ENCODE results near the gene DMRT2. TPM values are rescaled to one million over a fixed set of nuclear protein-coding genes. Genes with fewer than 3 reads are reported as not detected.

The DMRT2 gene
- total RNA-seq, 1 donor from 2014 or later: 0.46 TPM

DNA sequence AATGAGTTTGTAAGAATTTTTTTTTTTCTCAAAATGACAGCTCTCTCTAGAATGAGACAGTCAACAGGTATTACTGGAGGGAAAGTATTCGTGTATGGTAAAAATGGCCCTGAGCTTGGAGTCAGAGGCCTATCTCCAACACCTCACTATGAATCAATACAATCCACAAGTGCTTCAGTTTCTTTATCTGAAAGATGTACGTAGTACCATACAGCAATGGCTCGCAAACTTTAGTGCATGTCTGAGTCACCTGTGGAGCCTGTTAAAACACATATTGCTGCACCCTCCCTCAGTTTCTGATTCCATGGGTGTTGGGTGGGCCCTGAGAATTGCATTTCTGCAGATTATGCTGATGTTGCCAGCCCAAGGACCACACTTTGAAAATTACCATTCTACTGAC, 44.6 kb downstream of the DMRT2 start:
- H3K9me3 ChIP-seq: no peaks in the 10 kb centered on the region

DNA sequence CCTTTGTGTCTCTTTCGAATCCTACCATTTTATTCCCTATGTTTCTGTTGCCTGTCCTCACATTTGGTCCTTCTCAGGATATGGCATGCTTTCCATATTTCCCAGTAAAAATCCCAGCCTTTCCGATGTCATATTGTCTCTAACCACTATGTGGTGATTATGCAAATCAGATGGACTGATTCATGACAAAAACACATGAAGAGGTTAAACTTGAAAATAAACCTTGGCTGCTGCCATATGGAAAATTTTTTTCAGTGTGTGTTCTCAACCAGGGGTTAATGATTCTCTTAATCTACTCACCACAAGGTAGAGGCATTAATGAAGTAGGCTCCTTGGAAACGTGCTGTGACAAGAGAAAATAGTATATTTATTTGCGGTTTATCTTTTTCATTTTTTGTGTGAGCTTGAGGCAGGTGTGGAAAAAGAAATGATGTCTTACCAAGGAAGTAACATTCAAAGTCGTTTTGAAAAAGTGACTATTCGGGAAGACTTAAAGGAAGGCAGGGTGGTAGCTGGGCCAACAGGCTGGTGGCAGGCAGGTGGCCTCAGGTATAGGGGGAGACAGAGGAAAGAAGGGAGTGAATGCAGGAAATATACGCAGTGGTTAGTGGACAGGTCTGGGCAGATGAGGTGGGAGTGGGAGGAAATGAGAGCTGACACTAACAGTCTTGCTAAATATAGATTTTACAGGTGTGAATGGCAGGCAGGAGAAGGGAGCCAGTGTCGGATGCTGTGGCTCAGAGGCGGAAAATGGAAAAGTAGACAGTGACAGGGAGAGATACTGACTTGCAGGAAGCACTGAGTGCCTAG, 46.2 kb downstream of the DMRT2 start:
- H3K27ac ChIP-seq: no peak overlapping the region
- H3K4me3 ChIP-seq: no peak overlapping the region
- TF ChIP-seq, protein P1, sequence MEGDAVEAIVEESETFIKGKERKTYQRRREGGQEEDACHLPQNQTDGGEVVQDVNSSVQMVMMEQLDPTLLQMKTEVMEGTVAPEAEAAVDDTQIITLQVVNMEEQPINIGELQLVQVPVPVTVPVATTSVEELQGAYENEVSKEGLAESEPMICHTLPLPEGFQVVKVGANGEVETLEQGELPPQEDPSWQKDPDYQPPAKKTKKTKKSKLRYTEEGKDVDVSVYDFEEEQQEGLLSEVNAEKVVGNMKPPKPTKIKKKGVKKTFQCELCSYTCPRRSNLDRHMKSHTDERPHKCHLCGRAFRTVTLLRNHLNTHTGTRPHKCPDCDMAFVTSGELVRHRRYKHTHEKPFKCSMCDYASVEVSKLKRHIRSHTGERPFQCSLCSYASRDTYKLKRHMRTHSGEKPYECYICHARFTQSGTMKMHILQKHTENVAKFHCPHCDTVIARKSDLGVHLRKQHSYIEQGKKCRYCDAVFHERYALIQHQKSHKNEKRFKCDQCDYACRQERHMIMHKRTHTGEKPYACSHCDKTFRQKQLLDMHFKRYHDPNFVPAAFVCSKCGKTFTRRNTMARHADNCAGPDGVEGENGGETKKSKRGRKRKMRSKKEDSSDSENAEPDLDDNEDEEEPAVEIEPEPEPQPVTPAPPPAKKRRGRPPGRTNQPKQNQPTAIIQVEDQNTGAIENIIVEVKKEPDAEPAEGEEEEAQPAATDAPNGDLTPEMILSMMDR (IDR thresholded peaks at IDR 0.05): no peak
- no peak for DNase-seq
- H3K36me3 ChIP-seq: no peaks in the 10 kb centered on the region
- H3K9me3 ChIP-seq: no peaks in the 10 kb centered on the region
- no peak for ATAC-seq
- intact Hi-C loops (cut with DNase I): no loop called here
- peaks cover 10% of the 10 kb centered on the region for H3K27me3 ChIP-seq
- no peaks in the 10 kb centered on the region for H3K4me1 ChIP-seq

More for the DNA sequence above, 44.6 kb downstream of the DMRT2 start:
- Histone ChIP-seq H3K27ac (no peak overlapping the region), H3K36me3 (no peaks in the 10 kb centered on the region), H3K4me1 (no peaks in the 10 kb centered on the region), H3K4me3 (no peak overlapping the region), H3K27me3 (no peaks in the 10 kb centered on the region)
- DNase-seq (no peak), ATAC-seq (no peak)
- TF ChIP-seq, protein P1 (IDR thresholded peaks at IDR 0.05): no peak
- intact Hi-C loops (cut with DNase I): no loop called here

DNA sequence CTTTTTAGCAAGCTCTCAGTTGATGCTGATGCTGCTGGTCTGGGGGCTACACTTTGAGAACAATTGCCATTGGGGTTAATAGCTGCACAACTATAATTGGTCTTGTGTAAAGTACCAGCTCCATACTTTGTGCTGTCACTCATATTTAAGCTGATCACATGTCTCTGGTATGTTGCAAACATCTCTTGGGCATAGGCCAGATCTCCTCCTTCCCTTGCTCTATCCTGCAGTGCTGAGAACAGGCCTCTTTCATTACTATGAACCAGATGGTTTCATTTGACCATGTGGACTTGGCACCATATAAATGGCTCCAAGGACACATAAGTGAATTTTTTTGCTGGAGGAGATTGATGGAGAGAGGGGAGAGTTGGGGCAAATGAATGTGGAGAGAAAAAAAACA, 48.4 kb downstream of the DMRT2 start:
- H3K4me3 ChIP-seq: no peak overlapping the region
- H3K9me3 ChIP-seq: no peaks in the 10 kb centered on the region
- no peaks in the 10 kb centered on the region for H3K4me1 ChIP-seq
- intact Hi-C loops (cut with DNase I): no loop called here
- no peaks in the 10 kb centered on the region for H3K36me3 ChIP-seq
- TF ChIP-seq, protein P1 (IDR thresholded peaks at IDR 0.05): no peak
- ATAC-seq: no peak
- peaks cover 10% of the 10 kb centered on the region for H3K27me3 ChIP-seq
- no peak overlapping the region for H3K27ac ChIP-seq
- DNase-seq: no peak

DNA sequence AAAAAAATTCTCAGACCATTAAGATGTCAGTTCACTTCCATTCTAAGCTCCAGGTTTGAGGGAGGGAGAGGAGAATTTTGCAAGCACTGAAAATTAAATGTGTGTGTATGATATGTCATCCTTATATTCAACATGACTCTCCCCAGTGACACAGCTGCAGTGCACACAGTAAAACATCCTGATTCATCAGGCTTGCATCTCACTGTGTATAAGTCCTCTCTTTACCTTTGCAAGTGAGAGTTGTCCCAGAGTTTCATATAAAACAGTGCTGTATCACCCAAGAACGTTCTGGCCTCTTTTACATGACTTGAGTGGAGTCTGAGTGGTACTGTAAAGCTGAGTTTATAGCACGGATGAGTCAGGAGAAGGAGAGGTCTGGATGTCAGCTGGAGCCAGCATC, 50.0 kb downstream of the DMRT2 start:
- no peaks in the 10 kb centered on the region for H3K4me1 ChIP-seq
- no peaks in the 10 kb centered on the region for H3K36me3 ChIP-seq
- intact Hi-C loops (cut with DNase I): no loop called here
- ATAC-seq (no peak), DNase-seq (no peak)
- TF ChIP-seq, protein P1 (IDR thresholded peaks at IDR 0.05): no peak
- peaks cover 10% of the 10 kb centered on the region for H3K27me3 ChIP-seq
- H3K27ac ChIP-seq: no peak overlapping the region
- H3K9me3 ChIP-seq: no peaks in the 10 kb centered on the region
- H3K4me3 ChIP-seq: no peak overlapping the region

DNA sequence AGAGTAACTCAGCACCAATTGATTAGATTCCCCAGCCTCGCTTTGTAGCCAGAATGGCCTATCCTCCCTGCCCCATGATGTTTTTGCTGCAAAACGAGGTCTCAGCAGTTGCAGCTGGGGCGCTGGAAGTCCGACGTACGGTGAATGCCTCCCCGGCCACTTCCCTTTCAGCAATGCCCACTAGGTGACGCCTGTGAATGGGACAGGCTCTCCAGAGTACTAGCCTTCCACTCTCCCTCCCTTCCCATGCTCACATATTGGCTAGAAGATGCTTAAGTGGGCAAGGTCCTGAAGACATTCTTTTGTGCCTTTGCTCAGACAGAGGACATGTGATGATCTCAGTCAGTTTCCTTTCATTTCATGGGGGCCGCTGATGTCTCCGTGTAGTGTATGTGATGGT, 50.8 kb downstream of the DMRT2 start:
- peaks cover 10% of the 10 kb centered on the region for H3K27me3 ChIP-seq
- ATAC-seq: peak; percentile 81
- intact Hi-C loops (cut with DNase I): no loop called here
- no peaks in the 10 kb centered on the region for H3K9me3 ChIP-seq
- DNase-seq: peak; percentile 69
- TF ChIP-seq, protein P1 (IDR thresholded peaks at IDR 0.05): peak; percentile 57
- H3K4me3 ChIP-seq: no peak overlapping the region
- H3K4me1 ChIP-seq: no peaks in the 10 kb centered on the region
- no peak overlapping the region for H3K27ac ChIP-seq
- H3K36me3 ChIP-seq: no peaks in the 10 kb centered on the region

All from upper lobe of right lung (tissue), 1 donor.